HG03108 (cell line): ENCODE measurements around the gene ZEB1.

Source experiments
- ATAC-seq: cut with Tn5 transposase; IDR thresholded peaks from one replicate; pipeline ENCODE4 v1.9.1; 2021; ENCODE audit warnings: moderate library complexity; ENCODE audit not compliant: unreplicated experiment

ZEB1 gene

GRCh38 chr10:31574577-31574976 lies 255.6 kb downstream of the ZEB1 start:
- no peak for ATAC-seq

- ATAC-seq: no peak
Measured at GRCh38 chr10:31578181-31578852, 259.3 kb downstream of the ZEB1 start.

DNA sequence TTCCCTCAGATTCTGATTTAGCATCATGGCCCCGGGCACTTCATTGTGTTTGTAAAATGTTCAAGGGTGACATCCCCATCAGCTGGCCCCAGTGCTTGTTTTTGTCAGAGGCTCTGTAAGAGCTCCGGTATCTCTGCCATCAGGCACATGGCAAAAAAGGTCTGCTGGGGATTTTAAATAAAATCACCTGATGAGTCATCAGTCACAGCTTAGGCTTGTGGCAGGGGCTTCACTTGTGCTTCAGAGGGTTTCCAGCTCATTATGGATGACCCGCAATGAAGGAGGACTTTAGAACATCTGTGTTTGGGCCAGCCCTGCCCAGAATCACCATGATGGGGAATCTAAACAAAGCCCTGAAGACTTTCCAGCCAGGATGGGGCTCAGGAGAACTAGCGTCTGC lies 259.9 kb downstream of the ZEB1 start:
- no peak for ATAC-seq
